Lower lobe of right lung (tissue), 2 donors: ENCODE results near the gene ZNF697. TPM values are rescaled to one million over a fixed set of nuclear protein-coding genes. Genes with fewer than 3 reads are reported as not detected.

Experiments
- ATAC-seq, 2 donors: fragments of 200-7000 bp; cut with Tn5 transposase; one replicate each; pipeline ENCODE4 v1.9.1; 2020 to 2022; ENCODE audit warnings: mild to moderate bottlenecking in 2 of 2, moderate library complexity in 2 of 2
- DNase-seq: peaks from one replicate; pipeline ENCODE4 v3.0.0-alpha.2; 2020
- H3K27ac ChIP-seq: fragments of 200-600 bp; one replicate; pipeline ENCODE4 v1.8.0; 2022
- H3K27me3 ChIP-seq: fragments of 200-600 bp; one replicate; pipeline ENCODE4 v1.8.0; 2022; ENCODE audit warnings: low read depth
- H3K36me3 ChIP-seq: fragments of 200-600 bp; one replicate; pipeline ENCODE4 v1.8.0; 2022; ENCODE audit warnings: mild to moderate bottlenecking
- H3K4me1 ChIP-seq: fragments of 200-600 bp; one replicate; pipeline ENCODE4 v1.8.0; 2022
- H3K4me3 ChIP-seq: fragments of 200-600 bp; one replicate; pipeline ENCODE4 v1.8.0; 2022; ENCODE audit warnings: mild to moderate bottlenecking
- H3K9me3 ChIP-seq: fragments of 200-600 bp; one replicate; pipeline ENCODE4 v1.8.0; 2022
- CTCF ChIP-seq: fragments of 200-600 bp; IDR thresholded peaks from one replicate; pipeline ENCODE4 v1.8.0; 2022; ENCODE audit warnings: antibody characterized with exemption, mild to moderate bottlenecking
- intact Hi-C: fragments of 100-400 bp; cut with DNase I; formaldehyde crosslinking; loops from one replicate; pipeline ENCODE4 v1.11.0; 2022
- total RNA-seq: library from RNA; stranded (reverse); fragmentation: NEBNext Ultra II Directional; extraction: Animal tissue kit (Norgen Biotek cat#: 25700); gene quantifications from one replicate; pipeline ENCODE4 v1.2.1, GENCODE V29; 2021
- donor health status: DM: no; HTN: yes; CAD: no; lungs with severe emphysema.

The ZNF697 gene
- total RNA-seq, 1 donor from 2014 or later = 8.7 TPM

GRCh38 chr1:119673171-119673940, 25.3 kb upstream of the ZNF697 start:
- DNase-seq (no peak), ATAC-seq (no peak)
- Histone ChIP-seq H3K27ac (no peak overlapping the region), H3K4me1 (peaks cover 5% of the 10 kb centered on the region), H3K9me3 (no peaks in the 10 kb centered on the region), H3K36me3 (no peaks in the 10 kb centered on the region), H3K4me3 (no peak overlapping the region), H3K27me3 (no peaks in the 10 kb centered on the region)
- intact Hi-C loops = no loop called here
- TF ChIP-seq CTCF = no peak

GRCh38 chr1:119670898-119671297, 22.8 kb upstream of the ZNF697 start:
- peaks cover 5% of the 10 kb centered on the region for H3K4me1 ChIP-seq
- no peak overlapping the region for H3K27ac ChIP-seq
- no peaks in the 10 kb centered on the region for H3K9me3 ChIP-seq
- no peak for ATAC-seq
- no peaks in the 10 kb centered on the region for H3K36me3 ChIP-seq
- DNase-seq = no peak
- no peaks in the 10 kb centered on the region for H3K27me3 ChIP-seq
- no peak overlapping the region for H3K4me3 ChIP-seq
- intact Hi-C loops = no loop called here
- TF ChIP-seq CTCF = no peak

GRCh38 chr1:119667173-119667572, 19.1 kb upstream of the ZNF697 start:
- no peak overlapping the region for H3K4me3 ChIP-seq
- H3K36me3 ChIP-seq = no peaks in the 10 kb centered on the region
- intact Hi-C loops = no loop called here
- no peaks in the 10 kb centered on the region for H3K9me3 ChIP-seq
- DNase-seq (no peak), ATAC-seq (no peak)
- H3K27me3 ChIP-seq = no peaks in the 10 kb centered on the region
- H3K27ac ChIP-seq = no peak overlapping the region
- TF ChIP-seq CTCF = no peak
- no peaks in the 10 kb centered on the region for H3K4me1 ChIP-seq

GRCh38 chr1:119664067-119664466, 16.0 kb upstream of the ZNF697 start:
- no peak overlapping the region for H3K27ac ChIP-seq
- intact Hi-C loops = no loop called here
- no peak overlapping the region for H3K4me3 ChIP-seq
- no peaks in the 10 kb centered on the region for H3K27me3 ChIP-seq
- no peaks in the 10 kb centered on the region for H3K9me3 ChIP-seq
- H3K4me1 ChIP-seq = peaks cover 13% of the 10 kb centered on the region
- no peaks in the 10 kb centered on the region for H3K36me3 ChIP-seq
- no peak for DNase-seq
- TF ChIP-seq CTCF = no peak
- no peak for ATAC-seq

GRCh38 chr1:119662034-119662437, 14.0 kb upstream of the ZNF697 start:
- H3K36me3 ChIP-seq = no peaks in the 10 kb centered on the region
- no peak overlapping the region for H3K27ac ChIP-seq
- H3K4me1 ChIP-seq = peaks cover 14% of the 10 kb centered on the region
- TF ChIP-seq CTCF = no peak
- ATAC-seq (no peak), DNase-seq (no peak)
- no peaks in the 10 kb centered on the region for H3K27me3 ChIP-seq
- no peak overlapping the region for H3K4me3 ChIP-seq
- intact Hi-C loops = no loop called here
- no peaks in the 10 kb centered on the region for H3K9me3 ChIP-seq
